GM23338 (cell line): ENCODE data around the gene UST. TPM values are rescaled to one million over a fixed set of nuclear protein-coding genes. Genes with fewer than 3 reads are reported as not detected.

Source experiments
- ATAC-seq: fragments of 200-7000 bp; cut with Tn5 transposase; 3 replicates; pipeline ENCODE4 v1.9.1; 2020
- DNase-seq: peaks from one replicate; pipeline ENCODE4 v3.0.0-alpha.2; 2015; ENCODE audit warnings: low spot score
- H2AFZ ChIP-seq: fragments of 200-600 bp; sonication (generic); 2 replicates; pipeline ENCODE4 v1.8.0; 2016; ENCODE audit warnings: antibody characterized with exemption, mild to moderate bottlenecking, moderate library complexity
- H3F3A ChIP-seq: fragments of 200-600 bp; sonication (generic); replicated peaks from 2 replicates; pipeline ENCODE4 v1.8.0; 2017; ENCODE audit warnings: antibody characterized with exemption, mixed run types, low read depth
- H3K27ac ChIP-seq: fragments of 200-600 bp; sonication (generic); 2 replicates; pipeline ENCODE4 v1.6.1; 2016; ENCODE audit warnings: low read depth
- H3K27me3 ChIP-seq: fragments of 200-600 bp; sonication (generic); 2 replicates; pipeline ENCODE4 v1.8.0; 2016; ENCODE audit warnings: mild to moderate bottlenecking, mixed run types, moderate library complexity; ENCODE audit not compliant: insufficient read depth
- H3K36me3 ChIP-seq: fragments of 200-600 bp; sonication (generic); 2 replicates; pipeline ENCODE4 v1.8.0; 2016; ENCODE audit warnings: mild to moderate bottlenecking; ENCODE audit not compliant: insufficient read depth
- H3K4me1 ChIP-seq: fragments of 200-600 bp; sonication (generic); 2 replicates; pipeline ENCODE4 v1.8.0; 2016; ENCODE audit warnings: mild to moderate bottlenecking, moderate library complexity; ENCODE audit not compliant: insufficient read depth
- H3K4me2 ChIP-seq: fragments of 200-600 bp; sonication (generic); 2 replicates; pipeline ENCODE4 v1.7.1; 2017; ENCODE audit warnings: mixed run types
- H3K4me3 ChIP-seq: fragments of 200-600 bp; sonication (generic); 2 replicates; pipeline ENCODE4 v1.6.1; 2016; ENCODE audit warnings: mixed run types
- H3K79me2 ChIP-seq: fragments of 200-600 bp; sonication (generic); replicated peaks from 2 replicates; pipeline ENCODE4 v1.8.0; 2017; ENCODE audit warnings: mild to moderate bottlenecking; ENCODE audit not compliant: insufficient read depth
- H3K9me2 ChIP-seq: fragments of 200-600 bp; sonication (generic); 2 replicates; pipeline ENCODE4 v1.8.0; 2017; ENCODE audit not compliant: insufficient read depth
- H4K20me1 ChIP-seq: fragments of 200-600 bp; sonication (generic); replicated peaks from 2 replicates; pipeline ENCODE4 v1.8.0; 2017; ENCODE audit warnings: mild to moderate bottlenecking; ENCODE audit not compliant: insufficient read depth
- H3K27ac Mint-ChIP-seq: 2 replicates; pipeline ENCODE4 v1.8.0; 2020; ENCODE audit warnings: inconsistent platforms, mild to moderate bottlenecking, moderate library complexity, mixed read lengths
- H3K27me3 Mint-ChIP-seq: 3 replicates; pipeline ENCODE4 v1.8.0; 2022; ENCODE audit warnings: low read depth, mild to moderate bottlenecking, moderate library complexity, mixed read lengths, inconsistent platforms; ENCODE audit not compliant: insufficient read depth, poor library complexity
- H3K36me3 Mint-ChIP-seq: 3 replicates; pipeline ENCODE4 v1.8.0; 2021; ENCODE audit warnings: low read depth, mild to moderate bottlenecking, inconsistent platforms, moderate library complexity, mixed read lengths
- H3K4me1 Mint-ChIP-seq: 3 replicates; pipeline ENCODE4 v1.8.0; 2020; ENCODE audit warnings: mild to moderate bottlenecking, inconsistent platforms, mixed read lengths
- H3K4me3 Mint-ChIP-seq: 3 replicates; pipeline ENCODE4 v1.8.0; 2021; ENCODE audit warnings: moderate library complexity, mild to moderate bottlenecking, inconsistent platforms, mixed read lengths
- H3K9me3 Mint-ChIP-seq: 3 replicates; pipeline ENCODE4 v1.8.0; 2020; ENCODE audit warnings: moderate library complexity, mild to moderate bottlenecking, inconsistent platforms, mixed read lengths
- CREB1 ChIP-seq: fragments of 250-450 bp; sonication (Bioruptor Pico); IDR thresholded peaks from 2 replicates; pipeline ENCODE4 v1.5.0; 2020; ENCODE audit warnings: low read depth, mild to moderate bottlenecking, moderate library complexity
- EZH2 ChIP-seq: fragments of 200-600 bp; sonication (generic); IDR thresholded peaks from one replicate; pipeline ENCODE4 v1.8.0; 2017; ENCODE audit warnings: antibody characterized with exemption, mild to moderate bottlenecking, low read depth; ENCODE audit not compliant: unreplicated experiment
- EZH2phosphoT487 ChIP-seq: fragments of 200-600 bp; sonication (generic); IDR thresholded peaks from one replicate; pipeline ENCODE4 v1.8.1; 2018; ENCODE audit warnings: antibody characterized with exemption; ENCODE audit not compliant: unreplicated experiment
- NANOG ChIP-seq: IDR thresholded peaks from 2 replicates; pipeline ENCODE4 v1.6.1; 2016; ENCODE audit warnings: antibody characterized with exemption, borderline replicate concordance
- POLR2AphosphoS5 ChIP-seq: IDR thresholded peaks from 2 replicates; pipeline ENCODE4 v1.6.1; 2016; ENCODE audit warnings: antibody characterized with exemption, low read depth
- STAT1 ChIP-seq: IDR thresholded peaks from one replicate; pipeline ENCODE4 v1.6.1; 2016; ENCODE audit warnings: antibody characterized with exemption; ENCODE audit not compliant: unreplicated experiment
- ZNF114 ChIP-seq: fragments of 250-450 bp; sonication (Bioruptor Pico); IDR thresholded peaks from 2 replicates; pipeline ENCODE4 v1.5.0; 2020; ENCODE audit warnings: mild to moderate bottlenecking, moderate library complexity
- ZNF331 ChIP-seq: fragments of 250-450 bp; sonication (Bioruptor Pico); IDR thresholded peaks from 2 replicates; pipeline ENCODE4 v1.5.0; 2020; ENCODE audit warnings: low read depth, mild to moderate bottlenecking, moderate library complexity
- polyA plus RNA-seq: library from polyadenylated mRNA; unstranded; fragments of >200 nt; fragmentation: Nextera tagmentation; extraction: Ambion mirVana; gene quantifications from 2 replicates; pipeline ENCODE4 v1.2.1, GENCODE V29; 2016
- total RNA-seq: library from RNA; depleted of rRNA; stranded (reverse); fragments of >200 nt; shearing (Covaris generic); gene quantifications from 2 replicates; pipeline ENCODE4 v1.2.3, GENCODE V29; 2014
- TF ChIP-seq, protein P1 (sequence below), 2 experiments: fragments of 200-600 bp in 1 of 2; sonication (generic) in 1 of 2; conservative IDR thresholded peaks; 2 replicates each; pipeline versions ENCODE4 v1.5.1 to v1.6.1; 2016 to 2017; ENCODE audit warnings: antibody characterized with exemption in 2 of 2, low read depth in 2 of 2, mild to moderate bottlenecking in 2 of 2, moderate library complexity in 1 of 2
- TF ChIP-seq, protein P2 (sequence below): IDR thresholded peaks from 2 replicates; pipeline ENCODE4 v1.6.1; 2016; ENCODE audit warnings: antibody characterized with exemption
- TF ChIP-seq, protein P3 (sequence below): IDR thresholded peaks from one replicate; pipeline ENCODE4 v1.6.1; 2018; ENCODE audit warnings: antibody characterized with exemption; ENCODE audit not compliant: unreplicated experiment

The UST gene
- total and polyA plus RNA-seq, 2 experiments from 2014 or later: 12.6 to 33.0 TPM

DNA sequence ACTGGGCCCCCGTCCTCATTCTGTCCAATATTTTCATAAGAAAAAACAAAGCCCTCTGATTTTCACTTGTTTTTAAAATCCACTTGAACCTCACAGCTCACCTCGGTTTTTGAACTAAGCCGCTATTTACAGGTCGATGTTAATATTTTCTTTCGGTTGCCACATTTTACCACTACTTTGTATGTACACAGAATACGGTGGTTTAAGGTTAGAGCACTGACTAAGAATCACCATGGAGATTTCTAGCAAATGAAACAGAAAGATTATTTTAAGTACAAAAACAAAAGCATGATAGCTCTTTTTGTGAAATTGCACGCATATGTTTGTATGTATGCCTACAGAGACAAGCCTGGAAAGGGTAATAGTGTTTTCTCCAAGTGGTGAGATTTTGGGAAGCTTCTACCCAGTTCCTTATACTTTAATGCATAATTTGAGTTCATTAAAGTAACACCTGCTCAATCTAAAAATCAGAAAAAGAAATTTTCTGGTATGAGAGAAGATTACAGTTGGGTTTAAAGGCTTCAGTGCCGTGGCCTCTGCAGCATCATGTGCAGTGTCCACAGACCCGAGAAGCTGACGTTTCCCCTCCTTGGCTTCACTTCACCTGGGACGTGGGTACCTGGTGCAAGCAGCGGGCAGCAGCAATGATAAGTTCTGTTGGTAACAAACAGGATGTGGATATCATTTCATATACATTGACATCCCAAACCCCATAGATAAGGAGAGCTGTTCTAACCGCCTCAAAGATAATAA, 144.0 kb downstream of the UST start:
- Mint-ChIP-seq H3K27ac (no peak overlapping the region), H3K36me3 (peaks cover 50% of the 10 kb centered on the region), H3K27me3 (peaks cover 4% of the 10 kb centered on the region), H3K9me3 (no peaks in the 10 kb centered on the region), H3K4me1 (peaks cover 23% of the 10 kb centered on the region), H3K4me3 (no peak overlapping the region)
- H3K4me2 ChIP-seq: no peak overlapping the region
- no peak for TF ChIP-seq NANOG
- H3K4me3 ChIP-seq: no peak overlapping the region
- no peak overlapping the region for H2AFZ ChIP-seq
- H3K36me3 ChIP-seq: no peaks in the 10 kb centered on the region; the same call in 1 of the 2 replicates
- H3K9me2 ChIP-seq: no peaks in the 10 kb centered on the region
- no peaks in the 10 kb centered on the region for H3F3A ChIP-seq
- no peak overlapping the region for H3K27ac ChIP-seq
- ATAC-seq: no peak
- H3K4me1 ChIP-seq: peaks cover 10% of the 10 kb centered on the region
- peaks cover under 1% of the 10 kb centered on the region; the same call in 1 of the 2 replicates for H3K79me2 ChIP-seq
- no peaks in the 10 kb centered on the region; the same call in 1 of the 2 replicates for H4K20me1 ChIP-seq
- no peak for DNase-seq
- H3K27me3 ChIP-seq: no peaks in the 10 kb centered on the region

DNA sequence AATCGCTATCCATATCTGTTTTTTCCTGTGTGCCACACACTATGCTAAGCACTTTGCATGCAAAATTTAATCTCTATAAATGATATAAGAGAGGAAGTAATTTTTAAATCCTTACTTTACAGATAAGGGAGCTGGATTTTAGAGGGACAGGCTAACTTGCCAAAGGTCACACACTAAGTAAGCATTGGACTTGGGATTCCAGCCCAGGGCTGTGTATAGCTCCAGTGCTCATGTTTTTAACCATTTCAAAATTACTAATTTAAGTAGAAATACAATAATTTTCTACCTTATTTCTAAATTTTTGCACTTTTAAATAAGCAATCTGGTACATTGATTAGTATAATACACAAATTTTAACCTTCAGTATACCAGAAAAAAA, 144.6 kb downstream of the UST start:
- H3K27me3 ChIP-seq: no peaks in the 10 kb centered on the region
- H3K36me3 ChIP-seq: no peaks in the 10 kb centered on the region; the same call in 1 of the 2 replicates
- H3K9me2 ChIP-seq: no peaks in the 10 kb centered on the region
- no peak overlapping the region for H3K27ac ChIP-seq
- peaks cover 53% of the 10 kb centered on the region for H3K36me3 Mint-ChIP-seq
- H3K27ac Mint-ChIP-seq: no peak overlapping the region
- DNase-seq (no peak), ATAC-seq (no peak)
- no peak overlapping the region for H2AFZ ChIP-seq
- no peak overlapping the region for H3K4me2 ChIP-seq
- H3K4me1 Mint-ChIP-seq: peaks cover 23% of the 10 kb centered on the region
- H3K79me2 ChIP-seq: no peaks in the 10 kb centered on the region
- H3F3A ChIP-seq: no peaks in the 10 kb centered on the region
- H3K4me3 ChIP-seq: no peak overlapping the region
- H3K4me1 ChIP-seq: peaks cover 8% of the 10 kb centered on the region
- H3K4me3 Mint-ChIP-seq: no peak overlapping the region
- H3K27me3 Mint-ChIP-seq: peaks cover 4% of the 10 kb centered on the region
- H3K9me3 Mint-ChIP-seq: no peaks in the 10 kb centered on the region
- TF ChIP-seq ZNF114 (CRISPR knock-in tag) (no peak), POLR2AphosphoS5 (no peak), CREB1 (no peak)
- TF ChIP-seq, protein P1, sequence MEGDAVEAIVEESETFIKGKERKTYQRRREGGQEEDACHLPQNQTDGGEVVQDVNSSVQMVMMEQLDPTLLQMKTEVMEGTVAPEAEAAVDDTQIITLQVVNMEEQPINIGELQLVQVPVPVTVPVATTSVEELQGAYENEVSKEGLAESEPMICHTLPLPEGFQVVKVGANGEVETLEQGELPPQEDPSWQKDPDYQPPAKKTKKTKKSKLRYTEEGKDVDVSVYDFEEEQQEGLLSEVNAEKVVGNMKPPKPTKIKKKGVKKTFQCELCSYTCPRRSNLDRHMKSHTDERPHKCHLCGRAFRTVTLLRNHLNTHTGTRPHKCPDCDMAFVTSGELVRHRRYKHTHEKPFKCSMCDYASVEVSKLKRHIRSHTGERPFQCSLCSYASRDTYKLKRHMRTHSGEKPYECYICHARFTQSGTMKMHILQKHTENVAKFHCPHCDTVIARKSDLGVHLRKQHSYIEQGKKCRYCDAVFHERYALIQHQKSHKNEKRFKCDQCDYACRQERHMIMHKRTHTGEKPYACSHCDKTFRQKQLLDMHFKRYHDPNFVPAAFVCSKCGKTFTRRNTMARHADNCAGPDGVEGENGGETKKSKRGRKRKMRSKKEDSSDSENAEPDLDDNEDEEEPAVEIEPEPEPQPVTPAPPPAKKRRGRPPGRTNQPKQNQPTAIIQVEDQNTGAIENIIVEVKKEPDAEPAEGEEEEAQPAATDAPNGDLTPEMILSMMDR (conservative IDR thresholded peaks at IDR 0.05; ENCODE audit: low read depth in 2 of 2): no peak
- H4K20me1 ChIP-seq: no peaks in the 10 kb centered on the region; the same call in 1 of the 2 replicates

DNA sequence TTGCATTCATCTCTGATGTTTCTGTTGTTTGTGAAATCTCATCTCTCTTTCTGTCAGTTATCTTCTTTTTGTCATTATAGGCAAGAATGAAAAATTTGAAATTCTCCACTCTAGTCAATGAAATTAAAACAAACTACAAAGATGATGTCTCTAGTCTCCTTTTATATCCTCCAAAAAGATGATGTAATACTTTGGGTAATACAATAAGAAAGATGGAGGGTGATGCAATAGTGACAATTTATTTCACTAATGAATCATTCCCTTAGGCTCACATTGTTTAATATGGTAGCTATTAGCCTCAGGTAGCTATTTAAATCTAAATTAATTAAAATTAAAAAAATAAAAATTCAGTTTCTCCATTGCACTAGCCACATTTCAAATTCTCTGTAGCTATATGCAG, 145.4 kb downstream of the UST start:
- no peaks in the 10 kb centered on the region for H3F3A ChIP-seq
- Mint-ChIP-seq H3K27me3 (peaks cover 4% of the 10 kb centered on the region), H3K27ac (peak overlapping the region; percentile 91; the same call in 1 of the 2 replicates), H3K9me3 (no peaks in the 10 kb centered on the region), H3K36me3 (peaks cover 49% of the 10 kb centered on the region), H3K4me3 (no peak overlapping the region), H3K4me1 (peaks cover 21% of the 10 kb centered on the region)
- H3K9me2 ChIP-seq: no peaks in the 10 kb centered on the region
- H3K4me1 ChIP-seq: peaks cover 5% of the 10 kb centered on the region; the same call in 1 of the 2 replicates
- H2AFZ ChIP-seq: no peak overlapping the region
- no peaks in the 10 kb centered on the region; the same call in 1 of the 2 replicates for H3K36me3 ChIP-seq
- no peak for DNase-seq
- H3K27me3 ChIP-seq: no peaks in the 10 kb centered on the region
- H3K4me2 ChIP-seq: no peak overlapping the region
- ATAC-seq: no peak
- H3K27ac ChIP-seq: no peak overlapping the region
- H3K4me3 ChIP-seq: no peak overlapping the region
- H3K79me2 ChIP-seq: no peaks in the 10 kb centered on the region
- H4K20me1 ChIP-seq: no peaks in the 10 kb centered on the region; the same call in 1 of the 2 replicates
- TF ChIP-seq EZH2 (no peak), EZH2phosphoT487 (no peak), STAT1 (no peak), ZNF331 (CRISPR knock-in tag) (no peak), ZNF114 (CRISPR knock-in tag) (no peak), POLR2AphosphoS5 (no peak)
- TF ChIP-seq, protein P2, sequence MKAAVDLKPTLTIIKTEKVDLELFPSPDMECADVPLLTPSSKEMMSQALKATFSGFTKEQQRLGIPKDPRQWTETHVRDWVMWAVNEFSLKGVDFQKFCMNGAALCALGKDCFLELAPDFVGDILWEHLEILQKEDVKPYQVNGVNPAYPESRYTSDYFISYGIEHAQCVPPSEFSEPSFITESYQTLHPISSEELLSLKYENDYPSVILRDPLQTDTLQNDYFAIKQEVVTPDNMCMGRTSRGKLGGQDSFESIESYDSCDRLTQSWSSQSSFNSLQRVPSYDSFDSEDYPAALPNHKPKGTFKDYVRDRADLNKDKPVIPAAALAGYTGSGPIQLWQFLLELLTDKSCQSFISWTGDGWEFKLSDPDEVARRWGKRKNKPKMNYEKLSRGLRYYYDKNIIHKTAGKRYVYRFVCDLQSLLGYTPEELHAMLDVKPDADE: no peak
- TF ChIP-seq, protein P3, sequence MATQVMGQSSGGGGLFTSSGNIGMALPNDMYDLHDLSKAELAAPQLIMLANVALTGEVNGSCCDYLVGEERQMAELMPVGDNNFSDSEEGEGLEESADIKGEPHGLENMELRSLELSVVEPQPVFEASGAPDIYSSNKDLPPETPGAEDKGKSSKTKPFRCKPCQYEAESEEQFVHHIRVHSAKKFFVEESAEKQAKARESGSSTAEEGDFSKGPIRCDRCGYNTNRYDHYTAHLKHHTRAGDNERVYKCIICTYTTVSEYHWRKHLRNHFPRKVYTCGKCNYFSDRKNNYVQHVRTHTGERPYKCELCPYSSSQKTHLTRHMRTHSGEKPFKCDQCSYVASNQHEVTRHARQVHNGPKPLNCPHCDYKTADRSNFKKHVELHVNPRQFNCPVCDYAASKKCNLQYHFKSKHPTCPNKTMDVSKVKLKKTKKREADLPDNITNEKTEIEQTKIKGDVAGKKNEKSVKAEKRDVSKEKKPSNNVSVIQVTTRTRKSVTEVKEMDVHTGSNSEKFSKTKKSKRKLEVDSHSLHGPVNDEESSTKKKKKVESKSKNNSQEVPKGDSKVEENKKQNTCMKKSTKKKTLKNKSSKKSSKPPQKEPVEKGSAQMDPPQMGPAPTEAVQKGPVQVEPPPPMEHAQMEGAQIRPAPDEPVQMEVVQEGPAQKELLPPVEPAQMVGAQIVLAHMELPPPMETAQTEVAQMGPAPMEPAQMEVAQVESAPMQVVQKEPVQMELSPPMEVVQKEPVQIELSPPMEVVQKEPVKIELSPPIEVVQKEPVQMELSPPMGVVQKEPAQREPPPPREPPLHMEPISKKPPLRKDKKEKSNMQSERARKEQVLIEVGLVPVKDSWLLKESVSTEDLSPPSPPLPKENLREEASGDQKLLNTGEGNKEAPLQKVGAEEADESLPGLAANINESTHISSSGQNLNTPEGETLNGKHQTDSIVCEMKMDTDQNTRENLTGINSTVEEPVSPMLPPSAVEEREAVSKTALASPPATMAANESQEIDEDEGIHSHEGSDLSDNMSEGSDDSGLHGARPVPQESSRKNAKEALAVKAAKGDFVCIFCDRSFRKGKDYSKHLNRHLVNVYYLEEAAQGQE: no peak
